Gastroesophageal sphincter (tissue), 4 donors: ENCODE measurements around the gene NPIPA5. TPM values are rescaled to one million over a fixed set of nuclear protein-coding genes. Genes with fewer than 3 reads are reported as not detected.
"Not testable (repeated sequence)": the region's sequence is repeated elsewhere in the genome, so short reads cannot be mapped to it uniquely, and the experiment has no call there.

Source experiments
- ATAC-seq: fragments of 150-250 bp; one replicate; pipeline ENCODE4 v1.9.1; 2016; ENCODE audit warnings: mild to moderate bottlenecking, moderate library complexity
- H3K27ac ChIP-seq, 4 donors: fragments of 200-600 bp; sonication (generic) in 3 of 4; 1 replicate in 3 of 4; 2 replicates in 1 of 4; pipeline ENCODE4 v1.5.1; 2016 to 2019
- H3K27me3 ChIP-seq: fragments of 200-600 bp; sonication (generic); one replicate; pipeline ENCODE4 v1.5.1; 2019
- H3K36me3 ChIP-seq, 2 donors: fragments of 200-600 bp; sonication (generic); one replicate each; pipeline ENCODE4 v1.5.1; 2019; ENCODE audit warnings: control low read depth in 1 of 2
- H3K4me1 ChIP-seq, 3 donors: fragments of 200-600 bp; sonication (generic); 1 replicate in 2 of 3; 2 replicates in 1 of 3; pipeline ENCODE4 v1.5.1; 2016 to 2019; ENCODE audit warnings: control low read depth in 2 of 3
- H3K4me3 ChIP-seq, 2 donors: fragments of 200-600 bp; sonication (generic); one replicate each; pipeline ENCODE4 v1.5.1; 2019; ENCODE audit warnings: mild to moderate bottlenecking in 1 of 2, moderate library complexity in 1 of 2
- H3K9me3 ChIP-seq, 3 donors: fragments of 200-600 bp; sonication (generic); one replicate each; pipeline ENCODE4 v1.5.1; 2017 to 2019; ENCODE audit warnings: control low read depth in 2 of 3
- WGBS, 2 donors: methylation state at CpG; one replicate each; pipeline ENCODE4 v1.1.5; 2018; ENCODE audit warnings: low coverage in 1 of 2; 5-methylcytosine and 5-hydroxymethylcytosine counted together
- total RNA-seq, 4 donors: library from RNA; depleted of rRNA; stranded (reverse); fragments of >200 nt; gene quantifications; one replicate each; pipeline ENCODE4 v1.1.0, GENCODE V29; 2016

The NPIPA5 gene
- total RNA-seq, 4 donors from 2014 or later: 8.6 to 37.6 (median 16.6) TPM

DNA sequence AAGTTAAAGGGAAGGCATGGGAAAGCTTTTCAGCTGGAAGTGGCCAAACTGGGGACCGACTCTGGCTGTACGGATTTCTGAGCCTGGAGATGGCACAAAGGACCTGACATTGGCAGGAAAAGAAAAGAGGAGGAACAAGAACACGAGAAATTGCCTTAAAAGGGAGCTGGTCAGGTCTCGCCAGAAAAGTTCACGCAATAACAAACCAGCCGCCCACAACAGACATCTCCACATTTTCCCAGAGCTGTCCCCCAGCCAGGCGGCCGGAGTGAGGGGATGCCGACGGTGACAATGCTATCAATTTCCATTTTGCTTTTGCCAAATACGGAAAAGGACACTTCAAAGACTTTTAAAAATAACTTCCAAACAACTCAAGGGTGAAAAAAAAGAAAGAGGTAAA, 26.8 kb downstream of the NPIPA5 start:
- H3K9me3 ChIP-seq, ATAC-seq, H3K4me1 ChIP-seq, H3K4me3 ChIP-seq, H3K36me3 ChIP-seq, H3K27me3 ChIP-seq: not testable (repeated sequence)
- no CpG with 5 or more reads among the region's 11 CpGs for WGBS, 2 donors
- peak overlapping the region in 1 of 4 donors; percentile 64 for H3K27ac ChIP-seq

DNA sequence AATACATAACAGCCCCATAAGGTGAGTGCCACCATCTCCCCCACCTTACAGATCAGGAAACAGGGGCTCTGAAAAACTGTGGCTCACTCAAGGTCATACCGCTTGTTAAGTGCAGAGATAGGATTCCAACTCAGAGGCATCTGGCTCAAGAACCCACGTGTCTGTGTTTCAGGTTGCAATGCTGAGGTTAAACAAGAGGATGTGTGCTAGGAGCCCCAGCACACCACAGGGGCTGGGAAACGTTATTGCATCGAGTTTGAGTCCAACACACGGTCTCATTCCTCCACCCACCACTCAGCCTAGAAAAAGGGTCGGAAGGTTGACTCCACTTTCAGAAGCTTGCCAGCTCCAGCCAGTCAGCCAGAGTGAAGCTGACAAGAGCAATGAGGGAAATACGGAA, 29.4 kb downstream of the NPIPA5 start:
- H3K27ac ChIP-seq, H3K36me3 ChIP-seq, H3K9me3 ChIP-seq, H3K4me3 ChIP-seq, H3K27me3 ChIP-seq, H3K4me1 ChIP-seq, ATAC-seq: not testable (repeated sequence)
- WGBS, 2 donors: no CpG with 5 or more reads among the region's 7 CpGs

DNA sequence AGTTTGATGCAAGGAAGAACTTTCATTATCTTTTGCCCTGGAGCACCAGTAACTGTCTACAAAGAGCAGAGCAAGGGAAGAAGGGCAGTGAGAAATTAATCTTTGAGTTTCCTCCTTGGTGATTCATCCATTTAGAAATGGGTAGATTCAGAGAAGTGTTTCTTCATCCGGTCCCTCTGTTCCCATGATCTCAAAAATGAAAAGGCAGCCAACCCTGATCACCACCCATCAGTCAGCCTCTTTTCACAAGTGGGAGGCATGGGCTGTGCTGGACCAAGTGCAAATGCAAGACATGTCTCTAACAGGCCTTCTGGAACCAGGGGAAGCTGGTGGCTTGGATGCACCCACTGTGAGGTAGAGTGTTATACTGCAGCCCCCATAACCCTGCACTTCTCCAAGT, 35.8 kb downstream of the NPIPA5 start:
- H3K4me1 ChIP-seq, H3K27me3 ChIP-seq, ATAC-seq, H3K36me3 ChIP-seq, H3K4me3 ChIP-seq, H3K27ac ChIP-seq, H3K9me3 ChIP-seq: not testable (repeated sequence)
- no CpG with 5 or more reads among the region's 1 CpG for WGBS, 2 donors

GRCh38 chr16:15338986-15339385, 39.1 kb downstream of the NPIPA5 start:
- not testable (repeated sequence) for H3K9me3 ChIP-seq, ATAC-seq, H3K4me1 ChIP-seq, H3K27me3 ChIP-seq, H3K27ac ChIP-seq, H3K36me3 ChIP-seq, H3K4me3 ChIP-seq
- no CpG with 5 or more reads among the region's 5 CpGs for WGBS, 2 donors

GRCh38 chr16:15337974-15338605, 40.0 kb downstream of the NPIPA5 start:
- H3K36me3 ChIP-seq, H3K27me3 ChIP-seq, H3K4me3 ChIP-seq, H3K9me3 ChIP-seq, H3K27ac ChIP-seq, H3K4me1 ChIP-seq, ATAC-seq: not testable (repeated sequence)
- WGBS, 2 donors: 17 to 62% methylated on average over 1 to 2 of the region's 7 CpGs

GRCh38 chr16:15335609-15336008, 42.5 kb downstream of the NPIPA5 start:
- ATAC-seq, H3K4me3 ChIP-seq, H3K36me3 ChIP-seq, H3K27ac ChIP-seq, H3K27me3 ChIP-seq, H3K9me3 ChIP-seq, H3K4me1 ChIP-seq: not testable (repeated sequence)
- no CpG with 5 or more reads among the region's 2 CpGs for WGBS, 2 donors

GRCh38 chr16:15333969-15334368, 44.1 kb downstream of the NPIPA5 start:
- H3K4me3 ChIP-seq, H3K4me1 ChIP-seq, H3K27ac ChIP-seq, H3K9me3 ChIP-seq, H3K36me3 ChIP-seq, H3K27me3 ChIP-seq, ATAC-seq: not testable (repeated sequence)
- WGBS, 2 donors: no CpG with 5 or more reads among the region's 5 CpGs

DNA sequence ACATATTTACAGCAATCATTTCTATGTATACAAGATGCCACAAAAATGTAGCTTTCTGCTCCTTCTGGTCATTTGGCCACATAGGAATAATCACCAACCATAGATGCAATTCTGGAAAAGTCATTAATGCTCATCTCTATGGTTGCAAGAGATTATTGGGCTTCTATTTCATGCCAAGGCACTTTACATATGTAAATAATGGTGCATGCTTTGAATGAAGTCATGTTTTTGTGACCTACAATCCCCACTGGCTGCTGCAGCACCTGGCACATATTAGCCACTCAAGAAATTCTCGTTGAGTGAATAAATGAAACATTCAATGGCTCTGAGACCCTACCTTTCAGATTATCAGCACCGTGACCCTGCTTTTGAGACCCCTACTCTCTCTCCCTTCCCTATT, 47.1 kb downstream of the NPIPA5 start:
- WGBS, 2 donors: no CpG with 5 or more reads among the region's 2 CpGs
- not testable (repeated sequence) for ATAC-seq, H3K4me3 ChIP-seq, H3K9me3 ChIP-seq, H3K4me1 ChIP-seq, H3K36me3 ChIP-seq, H3K27ac ChIP-seq, H3K27me3 ChIP-seq

- not testable (repeated sequence) for H3K4me3 ChIP-seq, H3K27me3 ChIP-seq, ATAC-seq, H3K9me3 ChIP-seq, H3K36me3 ChIP-seq, H3K27ac ChIP-seq, H3K4me1 ChIP-seq
- 90% methylated on average over 2 of the region's 4 CpGs; no CpG with 5 or more reads in 1 of the 2 donors for WGBS, 2 donors
These were observed 53.1 kb downstream of the NPIPA5 start for GRCh38 chr16:15324954-15325353.

DNA sequence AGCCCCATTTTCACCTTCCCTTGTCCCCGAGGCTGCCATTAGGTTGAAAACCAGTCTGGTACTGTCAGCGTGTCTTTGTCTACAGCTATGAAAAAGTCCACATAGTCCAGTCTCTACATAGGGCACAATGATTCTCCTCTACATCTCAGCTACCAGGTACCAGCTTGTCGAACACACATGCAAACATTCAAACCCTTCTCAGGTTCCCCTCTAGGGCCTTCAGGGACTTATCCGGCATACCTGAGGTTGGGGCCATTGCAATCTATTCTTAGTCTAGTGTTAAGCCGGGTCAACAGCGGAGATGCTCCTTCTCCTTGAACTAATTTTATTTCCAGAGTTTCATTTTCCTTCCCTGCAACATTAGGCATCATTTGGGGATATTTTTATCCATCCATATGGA, 54.7 kb downstream of the NPIPA5 start:
- H3K4me1 ChIP-seq, H3K27ac ChIP-seq, ATAC-seq, H3K36me3 ChIP-seq, H3K9me3 ChIP-seq, H3K4me3 ChIP-seq, H3K27me3 ChIP-seq: not testable (repeated sequence)
- WGBS, 2 donors: no CpG with 5 or more reads among the region's 6 CpGs

- not testable (repeated sequence) for H3K36me3 ChIP-seq
These were observed 56.9 kb downstream of the NPIPA5 start for GRCh38 chr16:15321221-15321620.

DNA sequence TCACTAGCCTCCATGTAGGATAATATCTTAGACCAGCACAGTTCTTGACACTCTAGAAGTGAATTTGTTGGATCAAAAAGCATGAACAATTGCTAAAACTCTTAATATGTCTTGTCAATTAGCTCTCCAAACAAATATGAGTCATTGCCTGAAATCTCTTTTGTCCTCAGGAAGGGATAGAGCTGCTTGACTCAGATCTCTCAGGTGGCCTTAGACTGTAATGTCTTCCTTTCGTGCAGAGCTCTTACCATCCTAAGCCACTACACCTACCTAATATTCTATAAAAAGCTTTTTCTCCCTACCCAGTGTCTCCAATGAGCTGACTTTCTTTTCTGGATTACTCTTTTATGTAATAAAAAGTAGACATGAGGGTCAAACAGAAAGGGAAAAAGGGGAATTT, 63.5 kb downstream of the NPIPA5 start:
- H3K27ac ChIP-seq, H3K4me3 ChIP-seq, H3K4me1 ChIP-seq, H3K36me3 ChIP-seq, H3K27me3 ChIP-seq, H3K9me3 ChIP-seq, ATAC-seq: not testable (repeated sequence)
- 60% methylated on average over 1 of the region's 1 CpG; no CpG with 5 or more reads in 1 of the 2 donors for WGBS, 2 donors

More at GRCh38 chr16:15321221-15321620, 56.9 kb downstream of the NPIPA5 start:
- not testable (repeated sequence) for H3K9me3 ChIP-seq, H3K27ac ChIP-seq, H3K4me1 ChIP-seq, H3K27me3 ChIP-seq, H3K4me3 ChIP-seq, ATAC-seq
- 60 to 78% methylated on average over 1 of the region's 2 CpGs for WGBS, 2 donors
